NCI-H1092 (cell line): ENCODE measurements around the gene KRT35.
A peak's percentile ranks its signal among the peaks of the same experiment; 100 is the strongest.

Source experiments
- DNase-seq: peaks from one replicate; lab custom pipeline; 2025; lab: John Stamatoyannopoulos, UW

The KRT35 gene

DNA sequence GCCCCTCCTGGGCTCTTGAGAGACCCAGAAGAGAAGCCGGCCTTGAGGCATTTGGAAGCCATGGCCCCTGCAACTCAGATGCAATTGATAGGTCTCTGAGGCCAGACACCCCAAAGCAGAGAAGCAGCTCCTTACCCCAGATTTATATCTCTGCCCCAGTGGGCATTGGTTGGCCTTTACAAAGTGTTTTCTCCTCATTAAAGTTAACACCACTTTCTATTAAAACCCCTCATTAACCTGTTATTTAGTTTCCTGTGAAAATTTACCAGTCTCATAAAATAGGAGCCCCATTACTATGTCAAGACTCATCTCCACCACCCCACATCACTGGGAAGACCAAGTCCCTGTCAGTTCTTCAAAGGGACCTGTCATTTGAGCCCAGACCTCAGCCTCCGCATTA is at the start of gene KRT35:
Gene KRT35 (minus strand): TSS at position 116 of the 400 bp plus-strand sequence. CDS start 54 bp downstream, at position 62.
- no peak for DNase-seq

DNA sequence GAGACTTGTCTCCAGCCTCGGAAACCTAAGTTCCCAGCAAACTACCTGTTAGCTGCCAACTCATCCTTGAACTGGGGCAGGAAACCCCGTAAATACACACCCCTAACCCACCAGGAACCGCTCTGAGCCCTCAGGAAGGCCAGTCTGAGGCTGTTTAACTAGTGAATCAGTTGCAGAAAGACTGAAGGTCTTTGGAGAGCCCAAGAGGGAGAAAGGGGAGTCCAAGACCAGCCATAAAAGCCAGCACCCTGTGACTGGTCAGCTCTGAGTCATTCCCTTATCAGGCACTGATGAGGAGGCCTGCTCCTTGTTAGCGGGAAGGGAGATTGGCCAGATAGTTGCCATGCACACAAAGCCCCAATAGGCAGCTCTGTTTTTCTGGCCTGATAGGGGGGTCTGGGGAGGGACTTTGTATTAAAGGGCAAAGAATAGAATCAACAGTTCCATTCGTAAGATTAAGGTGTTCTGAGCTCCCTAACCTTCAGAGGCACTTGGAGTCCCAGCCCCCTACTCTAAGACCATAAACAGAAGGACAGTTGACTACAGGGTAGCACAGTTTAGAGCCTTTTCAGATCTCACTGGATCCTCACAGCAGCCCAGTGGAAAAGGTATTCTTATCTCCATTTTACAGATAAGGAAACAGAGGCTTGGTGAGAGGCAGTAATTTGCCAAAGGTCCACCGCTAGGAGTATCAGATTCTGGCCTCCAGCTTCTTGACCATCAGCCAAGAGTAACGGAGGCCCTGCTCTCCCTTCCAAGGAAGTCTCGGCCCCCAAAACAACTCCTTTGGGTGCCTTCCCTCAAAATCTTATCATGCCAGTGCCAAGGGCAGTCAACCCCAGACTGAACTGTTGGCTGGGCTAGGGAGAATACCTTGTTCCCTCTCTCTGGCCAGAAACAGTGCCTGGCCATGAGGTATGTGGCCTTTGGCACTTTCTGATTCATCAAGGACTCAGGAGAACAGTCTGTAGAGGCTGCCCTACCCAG is 49.4 kb upstream of the KRT35 start:
- no peak for DNase-seq

DNA sequence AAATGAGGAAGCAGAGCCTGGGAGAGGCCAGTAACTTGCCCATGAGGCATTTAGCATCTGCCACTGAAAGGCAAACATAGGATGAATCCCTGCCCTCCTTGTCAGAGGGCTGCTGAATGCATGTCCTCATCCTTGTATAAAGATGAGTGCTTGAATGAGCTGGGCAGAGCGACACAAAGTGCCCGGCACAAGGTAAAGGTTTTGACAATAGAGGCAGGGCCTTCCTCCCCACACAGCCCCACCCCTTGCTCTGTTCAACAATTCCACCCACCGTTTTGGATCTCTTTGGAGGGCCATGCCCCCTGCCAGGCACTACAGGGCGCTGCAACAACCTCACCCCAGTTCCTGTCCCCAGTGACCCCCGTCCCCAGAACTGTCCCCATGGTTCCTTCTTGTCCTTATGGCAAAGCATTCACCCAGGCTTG is 48.6 kb upstream of the KRT35 start:
- DNase-seq, result no peak

- no peak for DNase-seq
These were observed 48.0 kb upstream of the KRT35 start for GRCh38 chr17:41528959-41529353.

DNA sequence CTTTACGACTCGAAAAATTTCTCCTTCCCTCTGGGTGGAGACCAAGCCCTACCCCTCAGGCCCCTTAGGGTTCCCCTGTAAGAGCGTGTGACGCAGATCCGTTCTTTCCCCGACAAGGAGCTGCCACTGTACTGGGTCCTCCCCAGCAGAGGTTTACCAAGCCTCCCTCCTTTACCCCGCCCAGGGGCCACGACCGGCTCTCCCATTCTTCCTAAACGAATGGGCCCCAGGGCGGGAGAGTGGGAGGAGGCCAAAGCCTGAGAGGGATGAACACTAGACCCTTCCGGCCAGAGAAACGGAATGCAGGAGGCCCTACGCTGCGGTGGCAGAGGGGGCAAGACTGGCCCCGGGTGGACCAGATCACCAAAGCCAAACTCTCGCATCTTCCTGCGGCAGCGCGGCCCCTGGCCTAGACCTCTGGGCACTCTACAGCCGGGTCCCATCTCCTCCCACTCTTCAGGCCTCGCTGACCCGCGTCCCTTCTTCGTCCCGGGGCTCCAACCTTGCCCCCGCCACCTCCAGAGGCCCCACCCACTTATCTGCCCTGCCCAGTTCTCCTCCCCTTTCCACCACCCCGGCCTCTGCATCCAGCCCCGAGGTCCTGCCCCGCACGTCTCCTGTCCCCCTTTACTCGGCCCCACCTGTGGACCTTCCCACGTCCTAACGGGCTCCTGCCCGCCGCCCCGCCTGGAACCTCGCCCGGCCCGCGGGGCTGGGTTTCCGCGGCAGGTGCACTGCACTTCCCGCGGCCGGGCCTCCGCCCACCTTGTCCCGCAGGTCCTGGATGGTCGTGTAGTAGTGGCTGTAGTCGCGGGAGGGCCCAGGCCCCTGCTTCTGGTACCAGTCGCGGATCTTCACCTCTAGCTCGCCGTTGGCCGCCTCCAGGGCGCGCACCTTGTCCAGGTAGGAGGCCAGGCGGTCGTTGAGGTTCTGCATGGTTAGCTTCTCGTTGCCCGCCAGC is 46.4 kb upstream of the KRT35 start:
- no peak for DNase-seq

DNA sequence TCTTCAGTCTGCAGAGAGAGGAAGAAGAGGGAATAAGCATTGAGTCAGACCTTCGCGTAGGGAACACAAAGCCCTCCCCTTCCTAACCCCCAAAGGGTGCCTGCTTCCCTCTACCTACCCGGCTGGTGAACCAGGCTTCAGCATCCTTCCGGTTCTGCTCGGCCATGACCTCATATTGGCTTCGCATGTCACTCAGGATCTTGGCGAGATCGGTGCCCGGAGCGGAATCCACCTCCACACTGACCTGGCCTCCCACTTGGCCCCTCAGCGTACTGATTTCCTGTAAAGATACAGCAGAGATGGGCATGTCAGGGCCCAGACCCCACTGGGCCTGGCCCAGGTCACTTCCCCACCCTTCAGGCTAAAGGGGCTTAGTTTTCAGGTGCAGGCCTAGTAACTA is 43.3 kb upstream of the KRT35 start:
- no peak for DNase-seq

DNA sequence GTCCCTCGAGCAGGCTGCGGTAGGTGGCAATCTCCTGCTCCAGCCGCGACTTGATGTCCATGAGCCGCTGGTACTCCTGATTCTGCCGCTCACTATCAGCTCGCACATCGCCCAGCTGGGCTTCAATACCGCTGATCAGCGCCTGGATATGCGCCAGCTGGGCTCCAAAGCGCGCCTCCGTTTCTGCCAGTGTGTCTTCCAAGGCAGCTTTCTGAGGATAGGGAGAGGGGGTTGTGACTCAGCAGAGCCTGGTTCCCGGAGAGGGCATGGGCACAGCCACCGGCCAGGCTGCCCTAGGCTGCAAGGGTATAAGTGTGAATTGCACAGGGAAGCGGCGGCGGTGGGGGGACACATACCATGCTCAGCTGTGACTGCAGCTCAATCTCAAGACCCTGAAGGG is 42.8 kb upstream of the KRT35 start:
- no peak for DNase-seq

GRCh38 chr17:41523225-41523593 is 42.3 kb upstream of the KRT35 start:
- no peak for DNase-seq

DNA sequence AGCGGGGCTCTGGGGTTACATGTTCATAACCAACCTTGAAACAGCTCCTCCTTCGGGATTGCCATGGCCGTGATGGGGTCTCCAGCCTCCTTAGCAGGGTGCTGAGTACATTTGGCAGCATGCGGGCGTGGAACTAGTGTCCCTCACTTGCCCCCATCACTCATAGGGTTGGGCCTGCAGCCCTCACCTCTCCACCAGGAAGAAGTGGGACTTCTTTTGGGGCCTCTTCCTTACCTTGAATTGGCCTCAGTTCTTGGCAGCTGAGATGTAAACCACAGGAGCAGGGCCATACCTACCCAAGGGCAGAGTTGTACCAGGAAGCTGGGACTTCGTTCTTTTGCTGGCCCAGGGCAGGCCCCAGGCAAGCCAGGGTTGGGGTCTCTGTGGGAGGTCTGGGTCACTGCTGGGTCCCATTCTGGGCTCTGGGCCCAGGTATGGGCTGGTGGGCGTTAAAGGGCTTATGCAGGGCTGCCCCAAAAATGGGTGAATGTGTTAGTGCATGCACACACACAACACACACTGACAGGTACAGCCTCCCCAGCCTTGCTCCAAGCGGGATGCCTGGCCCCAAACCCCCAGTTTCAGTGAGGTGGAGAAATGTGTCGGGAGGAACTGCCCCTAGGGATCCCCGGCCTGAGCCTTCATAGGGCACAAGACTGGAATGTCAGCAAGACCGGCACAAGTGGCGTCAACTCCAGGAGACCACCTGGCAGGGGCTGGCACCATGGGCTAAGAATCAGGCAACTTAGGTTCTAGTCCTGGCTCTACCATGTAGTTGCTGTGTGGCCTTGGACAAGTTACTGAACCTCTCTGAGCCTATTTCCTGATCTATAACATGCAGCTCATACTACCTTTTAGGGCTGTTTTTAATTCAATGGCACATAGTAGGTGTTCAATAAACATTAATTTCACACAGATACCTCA is 41.6 kb upstream of the KRT35 start:
- DNase-seq, result no peak

DNA sequence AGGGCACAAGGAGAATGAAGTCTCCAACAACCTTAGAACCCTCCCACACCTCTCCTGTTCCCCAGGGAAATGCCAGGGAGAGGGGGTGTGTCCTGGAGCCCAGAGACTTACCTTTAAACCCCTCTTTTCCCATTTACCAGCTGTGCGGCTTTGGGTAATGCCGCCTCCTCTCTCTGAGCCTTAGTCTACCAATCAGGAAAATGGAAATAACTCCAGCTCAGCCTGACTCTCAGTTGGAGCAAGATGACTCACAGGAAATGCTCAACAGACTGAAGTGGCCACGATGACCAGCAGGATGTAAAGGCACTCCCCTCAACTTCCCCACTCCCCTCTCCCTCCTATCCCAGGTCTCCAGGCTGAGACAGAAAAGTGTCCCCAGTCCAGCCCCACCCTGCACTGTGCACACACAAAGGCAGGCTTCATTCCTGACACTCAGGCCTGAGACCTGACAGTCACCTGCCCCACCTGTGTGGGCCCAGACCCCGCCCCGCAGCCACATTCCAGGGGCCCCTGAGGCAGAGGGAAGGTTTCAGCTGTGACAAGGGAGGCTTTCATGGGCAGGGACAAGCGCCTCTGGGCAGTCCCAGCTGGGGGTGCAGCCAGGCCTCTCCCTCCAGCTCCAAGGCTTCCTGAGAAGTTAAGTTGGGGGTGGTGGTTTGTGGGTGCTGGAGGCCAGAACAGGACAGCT is 40.8 kb upstream of the KRT35 start:
- DNase-seq, result no peak

- peak; percentile 63 for DNase-seq
These were observed 40.0 kb upstream of the KRT35 start for GRCh38 chr17:41520821-41521521.

DNA sequence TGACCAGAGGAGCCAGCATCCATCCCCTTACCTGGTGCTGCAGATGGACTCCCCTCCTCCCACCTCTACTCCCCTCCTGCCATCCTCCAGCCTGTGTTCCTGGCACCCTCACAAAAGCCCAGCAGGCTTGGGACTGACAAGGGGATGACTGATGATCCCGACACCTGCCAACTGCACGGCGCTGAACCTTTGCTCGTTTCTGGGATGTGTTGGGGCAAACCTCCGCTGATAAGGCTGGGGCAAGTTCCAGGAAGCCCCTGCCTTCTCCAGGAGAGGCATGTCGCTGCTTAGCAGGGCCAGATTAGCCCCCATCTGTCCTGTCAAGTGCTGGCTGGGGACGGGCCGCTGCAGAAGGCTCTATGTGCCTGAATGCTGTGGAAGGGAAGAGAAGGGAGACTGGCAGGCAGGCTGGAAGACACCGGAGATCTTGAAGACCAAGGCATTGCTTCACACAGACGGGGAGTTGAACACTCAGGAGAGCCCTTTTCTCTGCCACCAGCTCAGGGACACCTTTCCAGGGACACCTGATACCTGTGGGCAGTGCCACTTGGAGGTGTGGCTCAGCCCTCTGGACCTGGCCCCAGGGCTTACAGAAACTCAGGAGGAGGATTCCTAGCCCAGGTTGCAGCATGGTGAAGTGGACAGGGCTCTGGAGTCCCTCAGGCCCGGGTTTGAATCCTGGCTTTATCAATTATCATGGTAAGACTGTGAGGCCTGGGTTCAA is 38.7 kb upstream of the KRT35 start:
- DNase-seq, result peak; percentile 44

DNA sequence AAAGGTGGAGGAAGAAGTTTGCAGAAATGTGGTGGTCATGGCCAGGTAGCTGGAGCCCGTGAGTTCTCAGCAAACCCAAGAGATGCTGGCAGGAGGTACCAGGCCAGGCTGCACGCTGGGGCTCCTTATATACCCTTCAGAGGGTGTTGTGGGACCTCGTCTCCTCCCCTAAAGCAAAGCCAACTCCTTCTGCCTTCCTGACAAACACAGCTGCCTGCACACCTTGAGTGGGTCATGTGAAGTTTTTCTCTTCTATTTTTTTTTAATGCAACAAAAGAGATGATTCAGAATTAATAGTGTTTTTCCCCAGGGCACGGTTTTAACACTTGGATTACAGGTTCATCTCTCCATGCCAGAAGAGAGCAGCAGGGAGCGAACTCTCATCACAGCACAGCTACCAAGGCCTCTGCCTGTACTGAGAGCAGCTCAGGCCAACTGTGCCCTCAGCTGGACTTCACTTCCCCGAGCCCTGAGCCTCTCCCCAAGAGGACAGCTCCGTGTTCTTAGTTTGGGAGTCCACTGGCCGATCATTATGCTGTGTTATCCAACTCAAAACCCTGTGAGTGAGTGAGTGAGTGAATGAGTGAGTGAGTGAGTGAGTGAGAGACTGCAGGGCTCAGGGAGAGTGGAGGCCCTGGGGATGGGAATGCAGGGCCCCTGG is 38.0 kb upstream of the KRT35 start, which contains the start of gene KRT15:
Gene KRT15 (minus strand): TSS at position 102 of the 661 bp plus-strand sequence. CDS start 63 bp downstream, at position 39.
- DNase-seq, result no peak

DNA sequence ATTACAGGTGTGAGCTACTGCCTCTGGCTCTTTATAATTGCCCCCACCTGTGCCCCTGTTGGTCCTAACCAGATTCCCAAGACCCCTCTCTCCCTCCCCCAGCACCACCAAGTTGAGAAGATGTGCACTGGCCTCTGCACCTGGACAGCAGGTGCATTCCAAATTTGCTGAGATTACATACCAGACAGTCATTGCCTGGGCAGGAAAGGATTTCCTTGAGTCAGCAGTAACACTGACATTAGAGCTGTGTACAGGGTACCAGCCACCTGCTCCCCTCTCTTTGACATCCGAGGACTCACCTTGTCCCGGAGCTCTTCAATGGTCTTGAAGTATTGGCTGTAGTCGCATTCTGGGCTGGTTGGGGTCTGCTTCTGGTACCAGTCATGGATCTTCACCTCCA is 37.1 kb upstream of the KRT35 start:
- no peak for DNase-seq

DNA sequence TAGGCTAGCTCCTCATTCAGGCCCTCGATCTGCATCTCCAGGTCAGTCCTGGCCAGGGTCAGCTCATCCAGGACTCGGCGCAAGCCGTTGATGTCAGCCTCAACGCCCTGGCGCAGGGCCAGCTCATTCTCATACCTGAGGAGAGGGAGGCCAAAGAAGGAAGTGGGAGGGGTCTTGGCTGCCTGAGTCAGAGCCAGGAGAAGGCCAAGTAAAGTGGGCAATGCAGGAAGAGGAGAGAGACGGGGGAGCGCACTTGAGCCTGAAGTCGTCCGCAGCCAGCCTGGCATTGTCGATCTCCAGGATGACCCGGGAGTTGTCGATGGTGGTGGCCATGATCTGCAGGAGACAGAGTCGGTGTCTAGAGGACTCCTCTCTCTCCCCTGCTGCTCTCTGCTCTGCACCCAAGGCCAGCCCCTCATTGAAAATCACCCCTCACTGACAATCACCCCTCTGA is 35.9 kb upstream of the KRT35 start:
- no peak for DNase-seq

GRCh38 chr17:41516147-41516829 is 35.3 kb upstream of the KRT35 start:
- DNase-seq, result no peak

- no peak for DNase-seq
These were observed 32.2 kb upstream of the KRT35 start for GRCh38 chr17:41513168-41513547.

- DNase-seq, result no peak
These were observed 31.7 kb upstream of the KRT35 start for GRCh38 chr17:41512546-41513167.
